ENCODE measurements around the gene APBB2. TPM values are rescaled to one million over a fixed set of nuclear protein-coding genes. Genes with fewer than 3 reads are reported as not detected.

Gene APBB2
- total and polyA plus RNA-seq, 2 of the 8 experiments (the other 6 are each of a cell fraction or from before 2014, with no cell fraction given) = 58.7 to 59.4 TPM

GRCh38 chr4:40916880-40917279 is 297.5 kb downstream of the APBB2 start:
- Histone ChIP-seq H4K91ac (replicated peaks; ENCODE audit: insufficient read length, low read length) (no peak overlapping the region), H2BK120ac (replicated peaks; ENCODE audit: low read depth, low read length) (no peak overlapping the region), H3K14ac (ENCODE audit: insufficient read length) (no peak overlapping the region), H2BK20ac (ENCODE audit: low read length) (no peak overlapping the region), H3K9me3 (ENCODE audit: insufficient read depth in 2 of 2, low read depth in 1 of 2, low read length in 1 of 2) (no peaks in the 10 kb centered on the region), H2BK5ac (ENCODE audit: low read depth, low read length) (peak overlapping the region; percentile 14; the same call in 1 of the 2 replicates), H3K79me1 (ENCODE audit: low read depth, low read length) (no peaks in the 10 kb centered on the region), H2AK5ac (ENCODE audit: low read depth, low read length) (no peak overlapping the region), H3K4me1 (replicated peaks in 1 of 4; ENCODE audit: control insufficient read depth in 3 of 4, insufficient read depth in 4 of 4, low read length in 3 of 4) (peaks cover 0 to 9% (median 0%) of the 10 kb centered on the region in 4 experiments; a peak in 4 of 7 replicates), H3K18ac (ENCODE audit: extremely low read depth, low read length) (no peak overlapping the region), H3K9ac (replicated peaks in 1 of 4; ENCODE audit: extremely low read depth in 1 of 4, low read depth in 3 of 4, low read length in 3 of 4) (no peak overlapping the region), H3K23me2 (ENCODE audit: low read depth, low read length) (no peaks in the 10 kb centered on the region), H3K27ac (ENCODE audit: low read depth, low read length) (no peak overlapping the region), H3K36me3 (ENCODE audit: control insufficient read depth in 2 of 4, insufficient read depth in 4 of 4, low read length in 3 of 4) (no peaks in the 10 kb centered on the region), H4K8ac (ENCODE audit: extremely low read depth, insufficient read depth, low read length) (no peak overlapping the region), H3K79me2 (ENCODE audit: control insufficient read depth in 1 of 2, insufficient read depth in 2 of 2, low read length in 2 of 2) (no peaks in the 10 kb centered on the region), H2AFZ (ENCODE audit: low read length) (no peak overlapping the region), H2BK15ac (ENCODE audit: low read length) (no peak overlapping the region), H3K4me3 (ENCODE audit: extremely low read depth in 1 of 4, insufficient read depth in 2 of 4, low read depth in 3 of 4, low read length in 4 of 4) (no peak overlapping the region), H4K20me1 (replicated peaks in 1 of 2; ENCODE audit: control insufficient read depth in 1 of 2, insufficient read depth in 2 of 2, low read length in 2 of 2) (no peaks in the 10 kb centered on the region), H4K5ac (ENCODE audit: insufficient read length, low read depth, low read length) (no peak overlapping the region), H3K23ac (ENCODE audit: insufficient read length) (no peak overlapping the region), H3K56ac (replicated peaks; ENCODE audit: insufficient read length, low read depth, low read length) (no peak overlapping the region), H3K4ac (replicated peaks; ENCODE audit: insufficient read length, low read depth, low read length) (no peak overlapping the region), H3K4me2 (ENCODE audit: insufficient read depth in 1 of 2, low read depth in 2 of 2, low read length in 2 of 2) (no peak overlapping the region), H2BK12ac (ENCODE audit: low read depth, low read length) (no peak overlapping the region), H3K27me3 (replicated peaks in 1 of 4; ENCODE audit: control insufficient read depth in 3 of 4, extremely low read depth in 1 of 4, insufficient read depth in 3 of 4, low read length in 3 of 4) (no peaks in the 10 kb centered on the region)
- ChIA-PET POLR2A (ENCODE audit: partially characterized antibody) (no interaction called here), CTCF (ENCODE audit: partially characterized antibody) (interaction anchor here (0.6 to 14.6 kb wide), 18 partner anchors 5 to 579 kb away, joined by 3 to 224 read pairs (median 4); no protein-coding TSS in a partner anchor)
- 78% methylated on average over 5 of the region's 5 CpGs; no CpG with 5 or more reads in 1 of the 2 experiments for WGBS, 2 experiments (ENCODE audit: extremely low coverage in 1 of 2, insufficient coverage in 1 of 2, insufficient read length in 1 of 2, insufficient replicate concordance in 2 of 2, low coverage in 1 of 2, low lambda C conversion rate in 2 of 2, missing lambda C conversion rate in 1 of 2)
- DNase-seq (ENCODE audit: low read depth in 1 of 2, low spot score in 2 of 2) = peak; percentile 27 to 77
- FAIRE-seq = peak; percentile 84
- no peak for TF ChIP-seq E2F6 (IDR thresholded peaks at IDR 0.05)
- no peak for TF ChIP-seq NRF1 (IDR thresholded peaks at IDR 0.05; ENCODE audit: low read depth, low read length)
- TF ChIP-seq ATF2 (IDR thresholded peaks at IDR 0.05; ENCODE audit: low read length) = no peak
- TF ChIP-seq KDM1A (IDR thresholded peaks at IDR 0.05; ENCODE audit: borderline replicate concordance, low read length) = 0 out of 2 replicates have a peak, but pooled peaks have one; percentile 30
- TF ChIP-seq SP2 (IDR thresholded peaks at IDR 0.05; ENCODE audit: low read length) = no peak
- peak; percentile 37 to 47; a peak in 3 of 4 replicates for TF ChIP-seq RAD21 (IDR thresholded peaks at IDR 0.05 in 1 of 2, conservative IDR thresholded peaks at IDR 0.05 in 1 of 2; ENCODE audit: low read depth in 2 of 2, low read length in 2 of 2)
- peak; percentile 71 to 80 (median 78) for TF ChIP-seq CTCF (IDR thresholded peaks at IDR 0.05; ENCODE audit: control extremely low read depth in 1 of 3, insufficient read depth in 1 of 3, low read depth in 1 of 3, low read length in 3 of 3)

Measured in H1 (cell line).